ENCODE measurements around the gene DENND4C.
"Not testable (repeated sequence)": the region's sequence is repeated elsewhere in the genome, so short reads cannot be mapped to it uniquely, and the experiment has no call there.

Gene DENND4C

DNA sequence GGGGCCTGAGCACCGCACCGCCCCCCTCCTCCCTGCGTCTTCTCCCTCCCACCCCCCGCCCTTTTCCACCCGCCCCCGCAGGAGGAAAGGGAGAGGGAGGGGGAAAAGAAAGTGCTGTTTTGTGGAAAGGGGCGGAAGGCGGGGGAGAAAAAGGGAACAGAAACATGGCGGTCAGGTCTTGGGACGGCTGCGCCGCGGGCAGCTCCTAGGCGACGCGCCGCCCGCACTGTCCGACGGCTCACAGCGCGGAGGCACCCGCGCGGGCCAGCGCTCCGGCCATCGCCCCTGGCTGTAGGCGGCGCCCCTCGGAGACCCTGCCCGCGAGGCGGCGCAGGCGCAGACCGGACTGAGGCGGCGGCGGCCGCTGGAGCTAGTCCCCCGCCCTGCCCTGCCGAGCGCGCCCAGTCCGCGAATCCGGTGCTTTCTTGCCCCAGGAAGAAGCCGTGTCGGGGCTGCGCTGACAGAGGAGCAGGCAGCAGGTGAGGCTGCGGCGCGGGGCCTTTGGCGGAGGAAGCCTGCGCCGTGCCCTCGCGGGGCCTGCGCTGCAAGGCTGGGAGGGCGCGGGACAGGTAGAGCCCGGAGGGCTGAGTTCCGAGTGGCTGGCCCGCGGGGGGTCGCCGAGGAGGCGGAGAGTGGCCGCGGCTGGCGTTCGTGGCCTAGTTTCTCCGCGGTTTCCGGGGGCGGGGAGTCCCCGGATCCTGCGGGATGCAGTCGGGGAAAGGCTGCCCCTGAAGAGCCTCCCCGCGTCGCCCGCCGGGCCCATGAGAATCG, at the start of gene DENND4C:
Gene DENND4C, plus strand, starts transcription at position 339 of the 771 bp plus-strand sequence. CDS start 45,482 bp downstream, outside the sequence.
- no peak for FAIRE-seq

GRCh38 chr9:19180991-19181390, 49.5 kb upstream of the DENND4C start:
- FAIRE-seq, result no peak

GRCh38 chr9:19181561-19181960, 48.9 kb upstream of the DENND4C start:
- FAIRE-seq, result no peak

- FAIRE-seq, result peak; percentile 86
Observed at GRCh38 chr9:19184144-19184917, 46.2 kb upstream of the DENND4C start.

DNA sequence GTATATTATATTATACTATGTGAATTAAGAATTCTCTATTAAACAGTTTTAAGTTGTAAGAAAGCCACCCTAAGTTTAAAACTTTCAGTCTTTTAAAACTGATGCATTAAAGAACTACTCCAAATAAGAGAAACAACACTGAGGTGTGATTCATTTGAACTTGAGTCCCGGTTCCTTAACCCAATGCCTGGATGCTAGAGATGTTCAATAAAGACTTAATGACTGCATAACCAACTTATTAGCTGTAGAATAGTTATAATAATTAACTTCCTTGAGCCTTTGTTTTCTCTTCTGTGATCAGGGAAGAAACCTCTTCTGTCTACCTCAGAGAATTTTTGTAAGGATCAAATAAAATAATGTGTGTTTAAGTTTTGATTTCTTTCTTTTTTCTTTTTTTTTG, 45.3 kb upstream of the DENND4C start:
- no peak for FAIRE-seq

- FAIRE-seq, result no peak
Observed at GRCh38 chr9:19186232-19186631, 44.3 kb upstream of the DENND4C start.

- FAIRE-seq, result no peak
Observed at GRCh38 chr9:19188771-19189170, 41.7 kb upstream of the DENND4C start.

DNA sequence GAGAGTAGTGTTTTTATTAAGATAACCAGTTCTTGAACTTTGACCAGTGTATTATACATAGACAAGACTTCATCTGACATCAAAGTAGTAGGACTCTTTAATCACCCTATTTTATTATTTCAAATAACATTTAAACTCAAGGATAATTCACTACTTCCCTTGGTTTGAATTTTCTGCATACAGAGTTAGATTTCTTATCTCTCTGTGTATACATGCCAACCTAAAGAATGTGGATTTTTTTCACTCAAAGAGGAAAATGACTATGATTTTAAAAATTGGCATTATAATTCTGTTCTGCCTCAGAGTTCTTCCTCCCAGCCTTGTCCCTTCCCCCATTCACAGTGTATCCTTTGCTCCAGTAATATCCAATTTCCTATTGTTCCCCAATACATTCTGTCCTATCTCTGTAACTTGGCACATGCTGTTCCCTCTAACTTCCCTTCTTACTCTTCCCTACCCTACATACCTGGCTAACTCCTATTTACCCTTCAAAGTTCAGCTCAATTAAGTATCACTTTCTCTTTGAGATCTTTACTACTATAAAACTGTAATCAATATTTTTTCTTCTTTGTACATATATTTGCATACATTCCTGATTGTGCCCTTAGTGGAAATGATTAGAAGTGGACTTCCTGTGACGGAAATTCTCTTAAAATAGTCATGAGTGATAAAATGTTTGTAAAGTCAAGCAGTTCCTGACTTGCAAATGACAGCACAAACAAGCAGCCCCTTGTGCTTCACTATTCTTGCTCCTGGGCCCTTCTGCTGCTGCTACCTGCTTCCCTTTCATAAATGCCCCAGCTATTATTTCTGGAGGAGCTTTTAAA, 38.1 kb upstream of the DENND4C start:
- no peak for FAIRE-seq

GRCh38 chr9:19193029-19193324, 37.5 kb upstream of the DENND4C start:
- no peak for FAIRE-seq

- not testable (repeated sequence) for FAIRE-seq
Observed at GRCh38 chr9:19193358-19193973, 37.0 kb upstream of the DENND4C start.

- no peak for FAIRE-seq
Observed at GRCh38 chr9:19198406-19198805, 32.1 kb upstream of the DENND4C start.

DNA sequence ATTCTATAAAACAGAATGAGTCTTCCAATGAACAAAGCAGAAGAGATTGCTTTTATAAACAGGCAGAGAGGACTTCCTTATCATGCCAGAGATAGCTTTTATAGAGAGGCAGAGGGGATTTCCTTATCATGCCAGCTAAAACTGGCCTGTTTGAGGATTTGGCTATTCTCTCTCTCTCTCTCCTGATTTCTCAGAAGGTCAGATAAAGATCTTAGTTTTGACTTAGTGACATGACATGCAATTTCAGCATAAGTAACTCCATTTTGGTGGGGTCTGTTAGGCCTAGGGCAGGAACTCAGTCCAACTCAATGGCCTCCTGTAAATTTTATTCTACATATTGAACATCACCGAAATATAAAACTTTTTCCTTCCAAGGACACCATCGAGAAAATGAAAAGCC, 31.5 kb upstream of the DENND4C start:
- FAIRE-seq, result no peak

- no peak for FAIRE-seq
Observed at GRCh38 chr9:19200229-19200628, 30.3 kb upstream of the DENND4C start.

- FAIRE-seq, result no peak
Observed at GRCh38 chr9:19201899-19202891, 28.3 kb upstream of the DENND4C start.

GRCh38 chr9:19203058-19203457, 27.4 kb upstream of the DENND4C start:
- FAIRE-seq, result no peak

DNA sequence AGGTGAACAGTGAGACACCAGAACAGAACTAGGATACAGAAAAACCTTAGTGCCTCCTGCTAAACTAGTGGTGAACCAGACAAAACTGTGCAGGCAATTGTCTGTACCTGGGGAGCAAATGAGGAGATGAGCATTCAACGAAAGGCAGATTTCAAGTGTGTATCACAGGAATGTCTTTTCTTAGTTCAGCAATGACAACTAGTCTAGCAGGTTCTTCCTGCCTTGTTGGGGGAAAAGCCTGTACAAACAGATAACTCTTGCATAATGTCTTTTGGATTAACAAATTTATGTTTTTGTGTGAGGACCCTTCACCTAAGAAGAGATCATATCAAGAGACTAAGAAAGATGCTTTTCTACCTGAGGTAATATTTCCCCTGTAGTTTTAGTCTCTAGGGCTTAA, 21.8 kb upstream of the DENND4C start:
- FAIRE-seq, result no peak

DNA sequence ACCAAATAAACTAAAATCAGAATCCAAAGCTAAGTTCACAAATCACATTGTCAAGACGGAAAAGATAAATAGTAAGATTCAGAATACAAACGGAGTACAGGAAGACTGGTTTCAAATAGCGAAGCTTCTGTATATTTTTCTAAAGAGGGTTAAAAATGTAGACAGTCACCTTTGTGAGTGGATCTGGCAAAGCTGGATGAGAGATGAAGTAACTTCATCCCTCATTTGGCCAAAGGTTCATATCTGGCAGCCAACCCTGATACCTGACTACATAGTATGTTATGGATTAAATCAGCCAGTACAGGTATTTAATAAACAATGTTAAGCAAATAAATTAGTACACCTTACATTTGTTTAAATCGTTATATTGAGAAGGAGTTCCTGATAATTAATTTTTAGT, 21.3 kb upstream of the DENND4C start:
- FAIRE-seq, result no peak

DNA sequence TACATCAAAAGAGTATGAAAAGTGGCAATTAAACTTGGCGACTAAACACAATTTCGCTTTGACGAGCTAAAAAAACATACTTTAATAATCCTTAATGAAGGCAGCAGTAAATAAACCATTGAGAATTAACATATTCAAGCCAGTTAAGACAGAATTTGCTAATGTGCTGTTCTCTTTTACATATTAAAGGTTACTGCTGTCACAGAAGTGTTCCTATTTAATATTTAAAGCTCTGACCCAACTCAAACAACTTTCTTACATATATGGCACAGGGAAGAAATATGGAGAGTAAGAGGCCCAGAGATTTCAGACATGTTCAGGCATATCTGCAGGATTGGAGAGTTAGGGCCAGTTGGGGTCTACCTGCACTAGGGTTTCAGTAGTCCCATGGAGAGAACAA, 16.7 kb upstream of the DENND4C start:
- no peak for FAIRE-seq

DNA sequence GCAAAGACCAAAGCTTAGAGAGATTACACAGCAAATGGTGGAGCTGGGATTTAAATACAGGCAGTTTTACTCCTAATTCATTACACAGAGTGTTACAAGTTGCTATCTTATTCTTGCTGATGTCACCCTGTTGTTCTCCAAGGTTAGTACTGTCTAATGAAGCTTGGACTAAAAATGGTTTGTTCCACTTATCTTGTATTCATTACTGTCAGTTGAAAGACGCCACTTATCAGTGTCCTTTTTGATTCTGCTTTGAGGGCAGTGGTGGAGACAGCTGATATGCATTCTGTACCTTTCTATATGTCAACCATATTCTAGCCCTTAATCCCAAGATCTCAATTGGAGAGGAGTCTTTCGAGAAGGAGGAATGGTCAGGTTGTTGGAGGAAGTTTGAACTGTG, 14.0 kb upstream of the DENND4C start:
- FAIRE-seq, result no peak

GRCh38 chr9:19221326-19221725, 9.2 kb upstream of the DENND4C start:
- FAIRE-seq, result no peak

DNA sequence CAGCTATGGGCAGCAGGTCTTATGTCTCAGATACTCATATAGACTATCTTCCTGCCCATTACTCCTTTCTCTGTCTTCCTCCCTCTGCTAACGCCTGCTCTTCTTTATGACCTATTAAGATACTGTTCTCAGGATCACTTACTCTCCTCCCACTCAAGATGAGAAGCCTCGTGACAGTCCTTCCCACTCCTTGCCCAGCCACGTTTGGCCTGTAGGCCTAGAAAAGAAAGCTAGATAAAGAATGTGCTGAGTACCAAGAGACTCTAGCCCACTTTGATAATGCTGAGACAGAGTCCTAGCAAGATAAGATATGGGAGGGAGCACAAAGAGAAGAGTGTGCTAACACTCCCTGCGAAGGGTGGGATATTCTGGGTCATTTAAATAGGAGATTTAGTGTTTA, 6.8 kb upstream of the DENND4C start:
- FAIRE-seq, result no peak

- no peak for FAIRE-seq
Observed at GRCh38 chr9:19224563-19224962, 5.9 kb upstream of the DENND4C start.

All from endometrium (tissue), 2 donors.